ENCODE data around the gene POR.

DNA sequence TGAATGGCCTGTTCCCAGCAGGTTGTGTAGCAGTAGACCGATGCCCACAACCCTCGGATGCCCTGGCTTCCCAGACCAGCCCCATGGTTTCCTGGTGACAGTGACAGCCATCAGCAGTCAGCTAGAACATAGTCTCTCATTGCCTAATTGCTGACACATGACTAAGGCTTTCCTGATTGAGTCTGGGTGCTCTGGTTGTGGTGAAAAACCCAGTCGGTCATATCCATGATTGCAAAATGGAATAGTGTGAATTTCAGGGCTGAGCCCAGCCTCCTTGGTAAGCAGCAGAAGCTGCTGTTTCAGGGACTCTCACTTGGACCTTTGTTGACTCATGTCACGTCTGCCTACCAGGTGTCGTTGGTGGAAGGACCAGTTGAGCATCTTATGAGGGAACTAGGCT is 36.6 kb downstream of the POR start:
- TF ChIP-seq, protein P1, sequence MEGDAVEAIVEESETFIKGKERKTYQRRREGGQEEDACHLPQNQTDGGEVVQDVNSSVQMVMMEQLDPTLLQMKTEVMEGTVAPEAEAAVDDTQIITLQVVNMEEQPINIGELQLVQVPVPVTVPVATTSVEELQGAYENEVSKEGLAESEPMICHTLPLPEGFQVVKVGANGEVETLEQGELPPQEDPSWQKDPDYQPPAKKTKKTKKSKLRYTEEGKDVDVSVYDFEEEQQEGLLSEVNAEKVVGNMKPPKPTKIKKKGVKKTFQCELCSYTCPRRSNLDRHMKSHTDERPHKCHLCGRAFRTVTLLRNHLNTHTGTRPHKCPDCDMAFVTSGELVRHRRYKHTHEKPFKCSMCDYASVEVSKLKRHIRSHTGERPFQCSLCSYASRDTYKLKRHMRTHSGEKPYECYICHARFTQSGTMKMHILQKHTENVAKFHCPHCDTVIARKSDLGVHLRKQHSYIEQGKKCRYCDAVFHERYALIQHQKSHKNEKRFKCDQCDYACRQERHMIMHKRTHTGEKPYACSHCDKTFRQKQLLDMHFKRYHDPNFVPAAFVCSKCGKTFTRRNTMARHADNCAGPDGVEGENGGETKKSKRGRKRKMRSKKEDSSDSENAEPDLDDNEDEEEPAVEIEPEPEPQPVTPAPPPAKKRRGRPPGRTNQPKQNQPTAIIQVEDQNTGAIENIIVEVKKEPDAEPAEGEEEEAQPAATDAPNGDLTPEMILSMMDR (IDR thresholded peaks at IDR 0.05; ENCODE audit: poor library complexity), result no peak
- no peak for TF ChIP-seq EZH2phosphoT487 (IDR thresholded peaks at IDR 0.05; ENCODE audit: low read depth, severe bottlenecking, unreplicated experiment)
